Erythroblast (primary cell): ENCODE results near the gene ABTB1.

Experiments used
- GATA1 ChIP-seq: IDR thresholded peaks from 2 replicates; pipeline ENCODE4 v1.6.1; 2011; ENCODE audit warnings: low read depth, mild to moderate bottlenecking, control low read depth, low read length, moderate library complexity
- POLR2A ChIP-seq: IDR thresholded peaks from 2 replicates; pipeline ENCODE4 v1.6.1; 2011; ENCODE audit warnings: mild to moderate bottlenecking, low read length

DNA sequence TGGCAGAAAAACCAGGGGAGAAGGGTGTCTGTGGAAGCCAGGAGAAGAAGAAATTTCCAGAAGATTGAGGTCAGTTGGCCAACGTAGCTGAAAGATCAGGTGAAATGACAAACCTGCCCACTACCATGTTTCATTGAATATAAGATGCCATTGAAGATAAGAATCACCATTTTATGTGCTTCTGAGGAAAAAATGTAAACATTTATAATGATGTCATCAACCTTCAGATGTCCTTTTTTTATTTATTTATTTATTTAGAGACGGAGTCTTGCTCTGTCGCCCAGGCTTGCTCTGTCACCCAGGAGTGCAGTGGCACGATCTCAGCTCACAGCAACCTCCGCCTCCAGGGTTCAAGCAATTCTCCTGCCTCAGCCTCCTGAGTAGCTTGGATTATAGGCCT, 48.7 kb upstream of the ABTB1 start:
- no peak for TF ChIP-seq POLR2A
- TF ChIP-seq GATA1: no peak
